Retinal pigment epithelial cell (primary cell): ENCODE measurements around the gene ADAMTS18.

Source experiments
- DNase-seq: peaks from one replicate; pipeline ENCODE4 v3.0.0-alpha.2; 2010; ENCODE audit warnings: low read depth
- H3K4me3 ChIP-seq: 2 replicates; pipeline ENCODE4 v1.5.1; 2011; ENCODE audit warnings: mild to moderate bottlenecking, low read length, control low read depth, moderate library complexity
- CTCF ChIP-seq: conservative IDR thresholded peaks from 2 replicates; pipeline ENCODE4 v1.5.1; 2011; ENCODE audit warnings: low read depth, low read length, control low read depth, inconsistent platforms

The ADAMTS18 gene

GRCh38 chr16:77331043-77331442 is 103.8 kb downstream of the ADAMTS18 start:
- TF ChIP-seq CTCF, result no peak

DNA sequence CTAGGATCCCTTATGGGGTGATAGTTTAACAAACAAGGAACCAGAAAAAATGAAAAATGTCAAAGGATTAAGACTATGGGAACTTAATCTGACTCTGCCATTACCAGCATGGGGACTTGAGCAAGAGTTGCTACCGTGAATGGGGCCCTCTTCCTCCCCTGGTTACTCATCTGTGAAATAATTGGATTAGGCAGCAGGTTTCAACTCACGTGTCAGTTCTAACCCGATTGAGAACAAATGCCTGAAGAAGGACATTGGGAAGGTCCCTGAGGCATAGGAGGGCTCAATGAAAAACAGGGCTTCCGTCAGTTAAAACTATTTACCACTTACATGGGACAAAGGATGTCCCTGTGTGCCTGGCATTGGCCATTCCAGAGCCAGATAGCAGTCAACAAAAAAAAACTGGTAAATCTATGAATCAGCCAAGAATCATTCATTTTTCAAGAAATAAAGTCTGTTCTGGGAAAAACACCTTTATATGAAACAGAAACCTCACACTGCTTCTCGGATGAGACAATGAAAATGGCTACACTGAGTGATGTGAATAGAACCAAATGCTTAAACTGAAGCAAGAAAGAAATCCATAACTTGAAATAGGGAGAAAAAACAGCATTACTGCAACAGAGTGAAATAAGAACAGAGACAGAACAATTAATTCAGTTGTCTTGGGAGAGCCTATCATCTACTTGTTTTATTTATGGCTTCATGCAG is 104.3 kb downstream of the ADAMTS18 start:
- TF ChIP-seq CTCF, result no peak
- no peak for DNase-seq
- H3K4me3 ChIP-seq, result no peak overlapping the region

More at GRCh38 chr16:77331043-77331442, 103.8 kb downstream of the ADAMTS18 start:
- no peak for DNase-seq
- no peak overlapping the region for H3K4me3 ChIP-seq

- TF ChIP-seq CTCF, result no peak
- no peak overlapping the region for H3K4me3 ChIP-seq
- DNase-seq, result no peak
Observed at GRCh38 chr16:77328768-77329167, 106.1 kb downstream of the ADAMTS18 start.

- no peak for DNase-seq
- H3K4me3 ChIP-seq, result no peak overlapping the region
- TF ChIP-seq CTCF, result no peak
Observed at GRCh38 chr16:77328274-77328673, 106.6 kb downstream of the ADAMTS18 start.

DNA sequence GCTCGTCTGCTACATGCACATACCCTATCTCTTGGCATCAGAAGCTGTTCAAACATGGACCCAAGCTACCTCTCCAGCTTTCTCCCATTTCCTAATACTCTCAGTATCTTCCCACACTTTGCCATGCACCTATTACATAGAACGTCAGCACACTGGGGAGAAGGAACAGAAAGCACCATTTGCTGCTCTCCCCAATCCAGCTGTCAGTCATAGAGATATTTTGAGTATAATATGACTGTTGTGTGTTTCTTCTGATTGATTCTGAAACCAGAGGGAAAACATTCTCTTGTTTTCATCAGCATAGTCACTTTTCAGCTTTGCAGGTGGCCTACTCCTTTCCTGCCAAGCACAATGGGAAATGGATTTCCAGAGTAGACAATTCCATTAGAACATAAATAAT is 107.1 kb downstream of the ADAMTS18 start:
- no peak overlapping the region for H3K4me3 ChIP-seq
- DNase-seq, result no peak
- no peak for TF ChIP-seq CTCF

DNA sequence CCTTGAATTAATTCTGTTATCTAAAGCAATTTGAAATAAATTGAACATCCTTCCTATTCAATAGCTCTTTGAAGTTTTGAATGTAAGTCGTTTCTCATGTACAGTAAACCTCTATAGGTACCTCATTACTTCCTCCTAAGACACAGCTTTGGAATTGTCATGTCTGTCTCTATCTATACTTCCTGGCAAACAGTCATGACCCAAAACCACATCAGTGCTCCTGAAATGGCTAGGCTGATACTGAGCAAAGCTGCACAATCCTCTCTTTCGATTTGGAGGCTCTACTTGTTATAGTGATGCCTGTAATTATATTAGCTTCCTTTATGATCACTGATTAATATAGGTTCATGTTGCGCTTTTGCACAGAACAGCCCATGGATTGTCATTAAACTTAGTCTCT is 110.1 kb downstream of the ADAMTS18 start:
- no peak for TF ChIP-seq CTCF
- no peak overlapping the region for H3K4me3 ChIP-seq
- DNase-seq, result no peak

- TF ChIP-seq CTCF, result no peak
- DNase-seq, result no peak
- H3K4me3 ChIP-seq, result no peak overlapping the region
Observed at GRCh38 chr16:77323695-77324094, 111.1 kb downstream of the ADAMTS18 start.
